HEK293 (cell line): ENCODE measurements around the gene PGK2.

Source experiments
- CTCF ChIA-PET: fragments of 350-600 bp; formaldehyde crosslinking; extraction: SDS; loops from one replicate; lab custom pipeline; 2021; ENCODE audit warnings: antibody characterized with exemption; lab: Yijun Ruan, JAX
- POLR2A ChIA-PET: fragments of 300-600 bp; formaldehyde crosslinking; extraction: SDS; loops from one replicate; lab custom pipeline; 2020; ENCODE audit warnings: antibody characterized with exemption, inconsistent platforms; lab: Yijun Ruan, JAX
- H3K27ac ChIP-seq: fragments of 200-500 bp; sonication (Bioruptor generic); 2 replicates; pipeline ENCODE4 v1.5.1; 2014; ENCODE audit warnings: low read depth, low read length, control low read depth, inconsistent platforms; ENCODE audit errors: extremely low read depth
- H3K36me3 ChIP-seq, 2 experiments: fragments of 200-500 bp in 1 of 2; sonication (Bioruptor generic) in 1 of 2; 1 replicate in 1 of 2; 2 replicates in 1 of 2; pipeline ENCODE4 v1.5.1; 2014 to 2017; ENCODE audit warnings: inconsistent platforms in 2 of 2, low read length in 2 of 2; ENCODE audit not compliant: control insufficient read depth in 2 of 2, insufficient read depth in 1 of 2
- H3K4me1 ChIP-seq: fragments of 200-500 bp; sonication (Bioruptor generic); 2 replicates; pipeline ENCODE4 v1.5.1; 2014; ENCODE audit warnings: mild to moderate bottlenecking, low read length, inconsistent platforms; ENCODE audit not compliant: control insufficient read depth, insufficient read depth
- H3K4me3 ChIP-seq: 2 replicates; pipeline ENCODE4 v1.5.1; 2011; ENCODE audit warnings: low read depth, mild to moderate bottlenecking, control low read depth, low read length, moderate library complexity
- H3K9me3 ChIP-seq: fragments of 200-500 bp; sonication (Bioruptor generic); 2 replicates; pipeline ENCODE4 v1.5.1; 2014; ENCODE audit warnings: low read depth, low read length, inconsistent platforms; ENCODE audit not compliant: control insufficient read depth, insufficient read depth
- GFI1B ChIP-seq: fragments of 450-650 bp; formaldehyde crosslinking; IDR thresholded peaks from 2 replicates; pipeline ENCODE4 v1.5.1; 2016; ENCODE audit warnings: missing biosample characterization, missing genetic modification characterization
- KLF9 ChIP-seq: fragments of 450-650 bp; formaldehyde crosslinking; IDR thresholded peaks from 2 replicates; pipeline ENCODE4 v1.5.1; 2016; ENCODE audit warnings: missing biosample characterization, missing genetic modification characterization, low read depth
- MZF1 ChIP-seq: fragments of 450-650 bp; formaldehyde crosslinking; IDR thresholded peaks from 2 replicates; pipeline ENCODE4 v1.5.1; 2017; ENCODE audit warnings: missing biosample characterization, missing genetic modification characterization, borderline replicate concordance
- PRDM10 ChIP-seq: fragments of 450-650 bp; formaldehyde crosslinking; IDR thresholded peaks from 2 replicates; pipeline ENCODE4 v1.5.1; 2016; ENCODE audit warnings: missing biosample characterization, missing genetic modification characterization
- PRDM4 ChIP-seq: fragments of 450-650 bp; formaldehyde crosslinking; IDR thresholded peaks from 2 replicates; pipeline ENCODE4 v1.5.1; 2017; ENCODE audit warnings: missing biosample characterization, missing genetic modification characterization
- SP7 ChIP-seq: fragments of 450-650 bp; formaldehyde crosslinking; IDR thresholded peaks from 2 replicates; pipeline ENCODE4 v1.5.1; 2016; ENCODE audit warnings: missing biosample characterization, missing genetic modification characterization
- ZBTB26 ChIP-seq: fragments of 450-650 bp; formaldehyde crosslinking; optimal IDR thresholded peaks from 2 replicates; pipeline ENCODE3; 2016; ENCODE audit warnings: missing biosample characterization, mild to moderate bottlenecking, missing genetic modification characterization
- ZFHX2 ChIP-seq: fragments of 450-650 bp; formaldehyde crosslinking; conservative IDR thresholded peaks from 2 replicates; pipeline ENCODE4 v1.5.1; 2016; ENCODE audit warnings: missing biosample characterization, missing genetic modification characterization
- ZFP37 ChIP-seq: fragments of 450-650 bp; formaldehyde crosslinking; IDR thresholded peaks from 2 replicates; pipeline ENCODE4 v1.5.1; 2016; ENCODE audit warnings: missing biosample characterization, missing genetic modification characterization
- ZFP41 ChIP-seq: fragments of 450-650 bp; formaldehyde crosslinking; IDR thresholded peaks from 2 replicates; pipeline ENCODE4 v1.5.1; 2016; ENCODE audit warnings: missing biosample characterization, missing genetic modification characterization, borderline replicate concordance
- ZNF157 ChIP-seq: fragments of 450-650 bp; formaldehyde crosslinking; IDR thresholded peaks from 2 replicates; pipeline ENCODE4 v1.5.1; 2016; ENCODE audit warnings: missing biosample characterization, missing genetic modification characterization
- ZNF16 ChIP-seq: fragments of 450-650 bp; formaldehyde crosslinking; IDR thresholded peaks from 2 replicates; pipeline ENCODE4 v1.5.1; 2016; ENCODE audit warnings: low read depth, missing biosample characterization, missing genetic modification characterization
- ZNF174 ChIP-seq: fragments of 450-650 bp; formaldehyde crosslinking; IDR thresholded peaks from 2 replicates; pipeline ENCODE4 v1.5.0; 2017; ENCODE audit warnings: missing biosample characterization, mild to moderate bottlenecking, missing genetic modification characterization
- ZNF211 ChIP-seq: fragments of 450-650 bp; formaldehyde crosslinking; IDR thresholded peaks from 2 replicates; pipeline ENCODE4 v1.5.1; 2016; ENCODE audit warnings: low read depth, missing biosample characterization, missing genetic modification characterization
- ZNF221 ChIP-seq: fragments of 450-650 bp; formaldehyde crosslinking; IDR thresholded peaks from 2 replicates; pipeline ENCODE4 v1.5.1; 2017; ENCODE audit warnings: missing biosample characterization, missing genetic modification characterization, borderline replicate concordance
- ZNF280C ChIP-seq: fragments of 450-650 bp; formaldehyde crosslinking; IDR thresholded peaks from 2 replicates; pipeline ENCODE4 v1.5.1; 2016; ENCODE audit warnings: missing biosample characterization, missing genetic modification characterization
- ZNF292 ChIP-seq: fragments of 450-650 bp; formaldehyde crosslinking; IDR thresholded peaks from 2 replicates; pipeline ENCODE4 v1.5.1; 2016; ENCODE audit warnings: low read depth, missing biosample characterization, missing genetic modification characterization, borderline replicate concordance
- ZNF311 ChIP-seq: fragments of 450-650 bp; formaldehyde crosslinking; IDR thresholded peaks from 2 replicates; pipeline ENCODE4 v1.5.1; 2017; ENCODE audit warnings: missing biosample characterization, missing genetic modification characterization, borderline replicate concordance
- ZNF48 ChIP-seq: fragments of 450-650 bp; formaldehyde crosslinking; IDR thresholded peaks from 2 replicates; pipeline ENCODE4 v1.5.1; 2016; ENCODE audit warnings: missing biosample characterization, missing genetic modification characterization
- ZNF529 ChIP-seq: fragments of 450-650 bp; formaldehyde crosslinking; IDR thresholded peaks from 2 replicates; pipeline ENCODE4 v1.5.1; 2017; ENCODE audit warnings: missing genetic modification characterization, missing biosample characterization; ENCODE audit not compliant: insufficient replicate concordance
- ZNF629 ChIP-seq: fragments of 450-650 bp; formaldehyde crosslinking; IDR thresholded peaks from 2 replicates; pipeline ENCODE4 v1.5.1; 2017; ENCODE audit warnings: missing biosample characterization, missing genetic modification characterization
- ZNF658 ChIP-seq: fragments of 450-650 bp; formaldehyde crosslinking; IDR thresholded peaks from 2 replicates; pipeline ENCODE4; 2016; ENCODE audit warnings: missing biosample characterization, missing genetic modification characterization
- ZNF704 ChIP-seq: fragments of 450-650 bp; formaldehyde crosslinking; IDR thresholded peaks from 2 replicates; pipeline ENCODE4 v1.5.1; 2016; ENCODE audit warnings: missing biosample characterization, missing genetic modification characterization
- ZNF843 ChIP-seq: fragments of 450-650 bp; formaldehyde crosslinking; IDR thresholded peaks from 2 replicates; pipeline ENCODE4 v1.5.1; 2016; ENCODE audit warnings: missing biosample characterization, missing genetic modification characterization
- ZSCAN5A ChIP-seq: fragments of 450-650 bp; formaldehyde crosslinking; IDR thresholded peaks from 2 replicates; pipeline ENCODE4 v1.5.1; 2016; ENCODE audit warnings: missing biosample characterization, missing genetic modification characterization

PGK2 gene

GRCh38 chr6:49772285-49772684 is 14.8 kb downstream of the PGK2 start (continued):
- TF ChIP-seq ZNF311 (no peak), ZNF280C (tag by site-specific recombination) (no peak), ZNF157 (tag by site-specific recombination) (no peak), ZNF211 (tag by site-specific recombination) (no peak), ZNF221 (no peak), ZFP41 (no peak), PRDM10 (no peak)
- TF ChIP-seq, all 188 proteins: peak for 0

GRCh38 chr6:49766762-49767161 is 20.3 kb downstream of the PGK2 start:
- Histone ChIP-seq H3K27ac (no peak overlapping the region), H3K36me3 (no peaks in the 10 kb centered on the region), H3K9me3 (no peaks in the 10 kb centered on the region), H3K4me3 (no peak overlapping the region), H3K4me1 (no peaks in the 10 kb centered on the region)
- CTCF ChIA-PET: no interaction called here
- POLR2A ChIA-PET: no interaction called here
- no peak for TF ChIP-seq ZSCAN5A
- no peak for TF ChIP-seq MZF1 (tag by site-specific recombination)
- no peak for TF ChIP-seq ZFHX2 (tag by site-specific recombination)
- no peak for TF ChIP-seq ZNF174 (tag by site-specific recombination)
- no peak for TF ChIP-seq KLF9 (tag by site-specific recombination)
- TF ChIP-seq ZFP37: no peak
- no peak for TF ChIP-seq ZNF16 (tag by site-specific recombination)
- TF ChIP-seq ZNF658: no peak
- TF ChIP-seq ZNF48 (tag by site-specific recombination): no peak
- TF ChIP-seq ZBTB26: no peak
- TF ChIP-seq ZNF629 (tag by site-specific recombination): no peak
- no peak for TF ChIP-seq GFI1B
- no peak for TF ChIP-seq ZNF529 (tag by site-specific recombination)
- no peak for TF ChIP-seq SP7
- no peak for TF ChIP-seq ZNF704 (tag by site-specific recombination)
- no peak for TF ChIP-seq PRDM4 (tag by site-specific recombination)
- no peak for TF ChIP-seq ZNF292 (tag by site-specific recombination)
- no peak for TF ChIP-seq ZNF843 (tag by site-specific recombination)
